Endothelial cell of umbilical vein (primary cell): ENCODE measurements around the gene VSNL1. TPM values are rescaled to one million over a fixed set of nuclear protein-coding genes. Genes with fewer than 3 reads are reported as not detected.

Source experiments
- BruUV-seq: library from RNA; stranded (reverse); fragments of 400-500 nt; replicated peaks from 2 replicates; lab custom pipeline; 2021; lab: Mats Ljungman, UMichigan
- CTCF ChIA-PET: fragments of 300-600, 350-600 bp; sonication (Branson Sonifier 250); formaldehyde crosslinking; loops from one replicate; lab custom pipeline; 2021; ENCODE audit warnings: antibody characterized with exemption, inconsistent platforms; lab: Charles Lee
- POLR2A ChIA-PET: fragments of 300-600, 350-600 bp; sonication (Branson Sonifier 250); formaldehyde crosslinking; loops from one replicate; lab custom pipeline; 2021; ENCODE audit warnings: antibody characterized with exemption, inconsistent platforms; lab: Charles Lee
- DNase-seq: peaks from one replicate; pipeline ENCODE4 v3.0.0-alpha.2; 2011; ENCODE audit warnings: low read depth, low spot score
- FAIRE-seq: peaks from 2 replicates; lab custom pipeline; 2011; peaks lifted over from hg19 to GRCh38; lab: Jason Lieb, UNC
- H2AFZ ChIP-seq: 2 replicates; pipeline ENCODE4 v1.6.0; 2012; ENCODE audit warnings: low read depth, low read length, control low read depth, inconsistent platforms
- H3K27ac ChIP-seq: 2 replicates; pipeline ENCODE4 v1.5.1; 2011; ENCODE audit warnings: low read depth, mild to moderate bottlenecking, control low read depth, low read length, moderate library complexity; ENCODE audit not compliant: insufficient read depth
- H3K27me3 ChIP-seq, 2 experiments: 2 replicates each; pipeline versions ENCODE4 v1.6.0 to v1.6.1; 2011; ENCODE audit warnings: low read length in 2 of 2, mixed read lengths in 1 of 2; ENCODE audit not compliant: control insufficient read depth in 2 of 2, insufficient read depth in 2 of 2
- H3K36me3 ChIP-seq, 2 experiments: 2 replicates in 1 of 2; 3 replicates in 1 of 2; pipeline ENCODE4 v1.5.1; 2011; ENCODE audit warnings: low read length in 2 of 2, mild to moderate bottlenecking in 1 of 2, moderate library complexity in 1 of 2; ENCODE audit not compliant: control insufficient read depth in 2 of 2, insufficient read depth in 2 of 2; ENCODE audit errors: extremely low read depth in 1 of 2
- H3K4me1 ChIP-seq: 3 replicates; pipeline ENCODE4 v1.5.1; 2011; ENCODE audit warnings: mild to moderate bottlenecking, low read length; ENCODE audit not compliant: control insufficient read depth, insufficient read depth; ENCODE audit errors: extremely low read depth
- H3K4me2 ChIP-seq: 2 replicates; pipeline ENCODE4 v1.6.1; 2011; ENCODE audit warnings: low read length, control low read depth, mixed read lengths; ENCODE audit not compliant: insufficient read depth
- H3K4me3 ChIP-seq, 3 experiments: fragments of 200-600 bp in 1 of 3; sonication (generic), shearing (Covaris generic) in 1 of 3; replicated peaks in 1 of 3; 2 replicates each; pipeline ENCODE4 v1.5.1; 2011 to 2016; ENCODE audit warnings: control low read depth in 3 of 3, low read length in 3 of 3, mild to moderate bottlenecking in 2 of 3, inconsistent platforms in 1 of 3, low read depth in 1 of 3, moderate library complexity in 1 of 3; ENCODE audit not compliant: insufficient read depth in 1 of 3
- H3K79me2 ChIP-seq: 2 replicates; pipeline ENCODE4 v1.6.0; 2012; ENCODE audit warnings: low read length, inconsistent platforms; ENCODE audit not compliant: control insufficient read depth, insufficient read depth
- H3K9ac ChIP-seq: replicated peaks from 2 replicates; pipeline ENCODE3; 2011; ENCODE audit warnings: low read length, control low read depth; ENCODE audit not compliant: insufficient read depth; ENCODE audit errors: extremely low read depth
- H3K9me1 ChIP-seq: replicated peaks from 3 replicates; pipeline ENCODE4 v1.6.0; 2011; ENCODE audit warnings: mild to moderate bottlenecking, low read length; ENCODE audit not compliant: control insufficient read depth, insufficient read depth; ENCODE audit errors: extremely low read depth
- H3K9me3 ChIP-seq: replicated peaks from 2 replicates; pipeline ENCODE4 v1.5.1; 2012; ENCODE audit warnings: low read length, inconsistent platforms; ENCODE audit not compliant: control insufficient read depth, insufficient read depth
- H4K20me1 ChIP-seq: replicated peaks from 2 replicates; pipeline ENCODE3; 2011; ENCODE audit warnings: mild to moderate bottlenecking, low read length; ENCODE audit not compliant: control insufficient read depth, insufficient read depth; ENCODE audit errors: extremely low read depth
- FOS ChIP-seq: IDR thresholded peaks from 2 replicates; pipeline ENCODE4 v1.6.1; 2011; ENCODE audit warnings: mild to moderate bottlenecking, low read length, moderate library complexity, borderline replicate concordance; ENCODE audit not compliant: insufficient read depth
- GATA2 ChIP-seq: IDR thresholded peaks from 2 replicates; pipeline ENCODE4 v1.7.0; 2011; ENCODE audit warnings: low read depth, mild to moderate bottlenecking, moderate library complexity, mixed read lengths, low read length; ENCODE audit not compliant: insufficient read length, insufficient read depth
- JUN ChIP-seq: IDR thresholded peaks from 2 replicates; pipeline ENCODE4 v1.6.1; 2011; ENCODE audit warnings: borderline replicate concordance, low read depth; ENCODE audit not compliant: insufficient read length, insufficient read depth
- MAX ChIP-seq: IDR thresholded peaks from 2 replicates; pipeline ENCODE4 v1.6.1; 2011; ENCODE audit not compliant: insufficient read depth, insufficient read length
- MYC ChIP-seq: IDR thresholded peaks from one replicate; pipeline ENCODE4 v1.6.1; 2011; ENCODE audit warnings: mild to moderate bottlenecking, low read depth, low read length
- POLR2AphosphoS5 ChIP-seq: IDR thresholded peaks from 2 replicates; pipeline ENCODE4 v1.6.1; 2012; ENCODE audit warnings: low read depth, mild to moderate bottlenecking, control low read depth, low read length, moderate library complexity; ENCODE audit not compliant: insufficient read depth
- dilution Hi-C: fragments of 300-500 bp; cut with MboI; formaldehyde crosslinking; loops from one replicate; pipeline ENCODE4 v1.15.0; 2019; ENCODE audit warnings: low sequenced_read_pairs; ENCODE audit not compliant: extremely low pct_ligation_motif_present
- intact Hi-C: fragments of 100-400 bp; cut with micrococcal nuclease; formaldehyde crosslinking; loops from one replicate; pipeline ENCODE4 v1.10.0; 2022
- polyA plus RNA-seq, 4 experiments: library from polyadenylated mRNA; depleted of rRNA in 3 of 4; stranded (reverse) in 3 of 4; unstranded in 1 of 4; fragments of >200 nt; gene quantifications; 2 replicates each; pipeline versions ENCODE4 v1.2.1 to v1.2.3, GENCODE V29; 2011 to 2012; ENCODE audit warnings: missing spikeins in 1 of 4
- total RNA-seq: library from RNA; stranded (reverse); gene quantifications from 2 replicates; pipeline ENCODE4 v1.2.3, GENCODE V29; 2021
- TF ChIP-seq, protein P1 (sequence below), 2 donors: IDR thresholded peaks; 1 replicate in 1 of 2; 2 replicates in 1 of 2; pipeline ENCODE4 v1.5.1; 2011; ENCODE audit warnings: low read length in 2 of 2, mild to moderate bottlenecking in 2 of 2, moderate library complexity in 2 of 2, control low read depth in 1 of 2, inconsistent platforms in 1 of 2, low read depth in 1 of 2; ENCODE audit not compliant: insufficient read depth in 1 of 2; ENCODE audit errors: extremely low read depth in 1 of 2

Gene VSNL1
- total and polyA plus RNA-seq, 2 donors (not counting 3 experiments of a cell fraction or from before 2014, with no cell fraction given), result not detected

- H3K4me1 ChIP-seq, result peaks cover 2% of the 10 kb centered on the region
- H2AFZ ChIP-seq, result no peak overlapping the region
- no peaks in the 10 kb centered on the region for H3K9me3 ChIP-seq
- H3K4me3 ChIP-seq, result no peak overlapping the region
- H3K79me2 ChIP-seq, result no peaks in the 10 kb centered on the region
- H3K9ac ChIP-seq, result no peak overlapping the region
- FAIRE-seq, result no peak
- no peak overlapping the region for H3K4me2 ChIP-seq
- DNase-seq, result no peak
- no peaks in the 10 kb centered on the region for H3K36me3 ChIP-seq
- TF ChIP-seq GATA2, result no peak
- no peak for TF ChIP-seq FOS
- TF ChIP-seq MYC, result no peak
- TF ChIP-seq JUN, result no peak
- no peak for TF ChIP-seq MAX
- dilution Hi-C loops (no loop called here), intact Hi-C loops (no loop called here)
- H3K27ac ChIP-seq, result no peak overlapping the region
- no peaks in the 10 kb centered on the region for H4K20me1 ChIP-seq
- H3K9me1 ChIP-seq, result no peaks in the 10 kb centered on the region
- ChIA-PET CTCF (interaction anchor here (1.3 kb wide), 1 partner anchor 997 kb away, joined by 3 read pairs; no protein-coding TSS in a partner anchor), POLR2A (no interaction called here)
- no TSS peak for BruUV-seq
- H3K27me3 ChIP-seq, result peaks cover 1 to 34% of the 10 kb centered on the region in 2 experiments
Measured at GRCh38 chr2:17522303-17522702, 18.2 kb upstream of the VSNL1 start.

GRCh38 chr2:17529771-17530170 lies 10.7 kb upstream of the VSNL1 start:
- FAIRE-seq, result no peak
- DNase-seq, result no peak
- CTCF ChIA-PET, result no interaction called here

More at GRCh38 chr2:17529771-17530170, 10.7 kb upstream of the VSNL1 start:
- no peaks in the 10 kb centered on the region for H3K9me1 ChIP-seq
- H3K9me3 ChIP-seq, result no peaks in the 10 kb centered on the region
- no peak overlapping the region for H3K4me2 ChIP-seq
- H3K27ac ChIP-seq, result no peak overlapping the region
- no peak overlapping the region for H2AFZ ChIP-seq
- no peaks in the 10 kb centered on the region for H3K4me1 ChIP-seq
- dilution Hi-C loops (no loop called here), intact Hi-C loops (no loop called here)
- no peak overlapping the region for H3K4me3 ChIP-seq
- no peaks in the 10 kb centered on the region for H4K20me1 ChIP-seq
- BruUV-seq, result no TSS peak
- TF ChIP-seq, protein P1, sequence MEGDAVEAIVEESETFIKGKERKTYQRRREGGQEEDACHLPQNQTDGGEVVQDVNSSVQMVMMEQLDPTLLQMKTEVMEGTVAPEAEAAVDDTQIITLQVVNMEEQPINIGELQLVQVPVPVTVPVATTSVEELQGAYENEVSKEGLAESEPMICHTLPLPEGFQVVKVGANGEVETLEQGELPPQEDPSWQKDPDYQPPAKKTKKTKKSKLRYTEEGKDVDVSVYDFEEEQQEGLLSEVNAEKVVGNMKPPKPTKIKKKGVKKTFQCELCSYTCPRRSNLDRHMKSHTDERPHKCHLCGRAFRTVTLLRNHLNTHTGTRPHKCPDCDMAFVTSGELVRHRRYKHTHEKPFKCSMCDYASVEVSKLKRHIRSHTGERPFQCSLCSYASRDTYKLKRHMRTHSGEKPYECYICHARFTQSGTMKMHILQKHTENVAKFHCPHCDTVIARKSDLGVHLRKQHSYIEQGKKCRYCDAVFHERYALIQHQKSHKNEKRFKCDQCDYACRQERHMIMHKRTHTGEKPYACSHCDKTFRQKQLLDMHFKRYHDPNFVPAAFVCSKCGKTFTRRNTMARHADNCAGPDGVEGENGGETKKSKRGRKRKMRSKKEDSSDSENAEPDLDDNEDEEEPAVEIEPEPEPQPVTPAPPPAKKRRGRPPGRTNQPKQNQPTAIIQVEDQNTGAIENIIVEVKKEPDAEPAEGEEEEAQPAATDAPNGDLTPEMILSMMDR (IDR thresholded peaks at IDR 0.05; ENCODE audit: extremely low read depth in 1 of 2, insufficient read depth in 1 of 2, low read depth in 1 of 2, low read length in 2 of 2), result no peak
- TF ChIP-seq POLR2AphosphoS5 (no peak), GATA2 (no peak)
- POLR2A ChIA-PET, result no interaction called here
- peaks cover 0 to 1% of the 10 kb centered on the region in 2 experiments for H3K27me3 ChIP-seq
- H3K79me2 ChIP-seq, result no peaks in the 10 kb centered on the region
- no peaks in the 10 kb centered on the region for H3K36me3 ChIP-seq
- H3K9ac ChIP-seq, result no peak overlapping the region
